Mammary epithelial cell (primary cell): Measurements from ENCODE around the gene FGF19.

ENCODE experiments used
- CTCF ChIP-seq, 2 donors: IDR thresholded peaks in 1 of 2; conservative IDR thresholded peaks in 1 of 2; 2 replicates each; pipeline ENCODE4 v1.5.1; 2011 to 2012; ENCODE audit warnings: inconsistent platforms in 2 of 2, low read length in 2 of 2, mild to moderate bottlenecking in 2 of 2, control low read depth in 1 of 2, low read depth in 1 of 2; ENCODE audit not compliant: insufficient read depth in 1 of 2; ENCODE audit errors: extremely low read depth in 1 of 2
- EZH2 ChIP-seq: IDR thresholded peaks from 2 replicates; pipeline ENCODE4 v1.6.1; 2012; ENCODE audit warnings: low read length, inconsistent platforms, borderline replicate concordance

GRCh38 chr11:69658626-69659450 lies 45.0 kb downstream of the FGF19 start:
- TF ChIP-seq CTCF (conservative IDR thresholded peaks at IDR 0.05 in 1 of 2, IDR thresholded peaks at IDR 0.05 in 1 of 2; ENCODE audit: extremely low read depth in 1 of 2, insufficient read depth in 1 of 2, low read depth in 1 of 2, low read length in 2 of 2) (no peak), EZH2 (no peak)
